HPDE6-E6E7 (cell line): Measurements from ENCODE around the gene ADGRG7.
A peak's percentile ranks its signal among the peaks of the same experiment; 100 is the strongest.

Experiments
- DNase-seq: peaks from one replicate; pipeline ENCODE4 v3.0.0; 2011; ENCODE audit warnings: missing footprints; ENCODE audit errors: extremely low spot score

ADGRG7 gene

DNA sequence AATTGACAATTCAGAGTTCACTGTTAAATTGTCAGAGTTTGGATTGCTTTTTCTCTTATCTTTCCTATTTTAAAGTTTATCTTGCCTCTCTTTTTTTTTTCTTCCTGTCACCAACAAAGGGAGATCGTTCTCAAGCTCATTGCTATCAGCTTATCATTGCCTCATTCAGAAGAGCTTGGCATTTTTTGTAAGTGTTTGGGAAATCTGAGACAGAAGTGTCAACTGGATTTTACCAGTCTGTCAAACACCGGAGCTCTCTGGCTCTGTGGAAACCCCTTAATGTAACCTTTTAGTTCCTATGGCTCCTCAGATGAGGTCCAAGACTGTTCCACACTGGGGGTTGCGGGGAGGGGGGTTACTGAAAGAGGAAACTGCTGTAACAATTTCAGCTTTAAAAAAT, 89.3 kb downstream of the ADGRG7 start:
- no peak for DNase-seq

DNA sequence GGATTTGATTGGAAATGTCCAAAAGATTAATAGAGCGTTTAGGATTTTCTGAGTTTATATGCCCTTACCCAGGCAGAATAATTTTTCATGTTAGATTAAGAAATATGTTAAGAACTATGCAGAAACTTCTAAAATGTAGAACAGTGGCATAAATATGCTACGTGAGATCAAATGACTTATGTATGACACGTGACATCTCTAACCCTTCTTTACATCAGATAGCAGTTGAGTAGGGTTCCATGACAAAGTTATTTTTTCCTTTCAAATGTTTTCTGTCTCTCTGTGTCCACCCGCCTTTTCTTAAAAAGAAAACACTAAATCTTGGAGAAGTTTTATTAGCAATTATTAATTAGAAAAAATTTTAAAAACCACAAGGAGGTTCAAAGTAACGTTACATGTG, 91.3 kb downstream of the ADGRG7 start:
- DNase-seq: no peak

GRCh38 chr3:100702082-100702979, 92.9 kb downstream of the ADGRG7 start:
- DNase-seq: peak; percentile 31

DNA sequence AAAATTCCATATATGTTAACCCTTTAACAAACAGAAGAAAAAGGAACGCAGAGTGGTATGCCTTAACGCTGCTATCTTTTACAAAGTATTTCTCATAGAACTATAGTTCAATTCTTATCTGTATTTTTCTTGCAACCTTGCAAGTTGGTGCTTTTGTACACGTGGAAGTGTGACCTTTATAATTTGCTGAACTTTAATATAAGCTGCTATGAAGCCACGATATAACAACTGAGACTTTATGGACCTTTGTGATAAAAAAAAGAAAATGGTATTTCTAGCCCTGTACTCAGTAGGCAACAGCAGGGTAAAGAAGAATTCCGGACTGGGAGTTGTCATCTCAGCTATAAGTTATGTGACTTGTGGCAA, 93.6 kb downstream of the ADGRG7 start:
- no peak for DNase-seq

DNA sequence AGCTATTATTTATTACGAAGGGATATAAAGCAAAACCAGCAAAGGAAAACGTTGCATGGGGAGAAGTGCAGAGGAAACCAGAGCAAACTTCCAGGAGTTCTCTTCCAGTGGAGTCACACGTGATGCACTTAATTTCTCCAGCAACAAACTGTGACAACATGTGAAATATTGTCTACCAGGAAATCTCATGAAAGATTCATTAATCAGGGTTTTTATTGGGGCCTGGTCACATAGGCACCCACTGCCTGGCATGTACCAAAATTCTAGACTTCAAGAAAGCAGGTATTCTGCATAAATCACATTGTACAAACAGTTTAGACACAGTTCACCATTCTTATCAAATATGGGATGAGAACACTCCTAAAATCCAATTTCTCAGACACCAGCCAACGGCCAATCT, 94.5 kb downstream of the ADGRG7 start:
- no peak for DNase-seq

DNA sequence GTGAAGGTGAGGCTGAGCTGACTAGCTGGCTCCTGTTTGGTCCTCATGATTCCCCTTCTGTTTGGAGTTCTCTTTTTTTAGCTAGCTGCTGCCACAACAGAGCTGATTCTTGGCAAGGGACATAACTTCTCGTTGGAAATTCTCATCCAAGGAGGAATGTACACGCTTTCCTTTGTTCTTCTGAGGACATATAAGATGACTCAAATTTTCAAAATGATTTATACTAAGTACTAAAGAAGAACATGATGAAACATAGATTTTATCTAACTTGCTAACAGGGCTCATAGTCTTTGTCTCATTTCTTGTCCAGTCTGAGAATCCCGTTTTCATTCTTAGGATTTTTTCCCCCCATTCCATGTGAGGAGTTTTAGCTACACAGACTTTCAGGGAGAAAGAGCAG, 97.0 kb downstream of the ADGRG7 start:
- no peak for DNase-seq

DNA sequence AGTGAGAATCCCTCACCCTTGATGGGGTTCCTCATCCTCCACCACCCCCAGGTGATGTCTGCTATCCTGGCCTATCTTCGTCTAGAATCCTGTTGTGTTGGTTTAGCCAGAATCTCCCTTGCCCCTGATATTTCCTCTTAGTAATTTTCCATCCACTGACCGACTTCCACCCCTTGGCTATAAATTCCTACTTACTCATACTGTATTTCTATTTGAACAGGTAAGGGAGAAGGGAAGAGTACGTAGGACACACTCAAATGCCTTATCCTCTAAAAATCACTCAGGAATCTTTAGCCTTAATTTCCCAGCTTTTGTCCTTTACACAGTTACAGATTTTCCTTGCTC, 99.2 kb downstream of the ADGRG7 start:
- peak; percentile 7 for DNase-seq

DNA sequence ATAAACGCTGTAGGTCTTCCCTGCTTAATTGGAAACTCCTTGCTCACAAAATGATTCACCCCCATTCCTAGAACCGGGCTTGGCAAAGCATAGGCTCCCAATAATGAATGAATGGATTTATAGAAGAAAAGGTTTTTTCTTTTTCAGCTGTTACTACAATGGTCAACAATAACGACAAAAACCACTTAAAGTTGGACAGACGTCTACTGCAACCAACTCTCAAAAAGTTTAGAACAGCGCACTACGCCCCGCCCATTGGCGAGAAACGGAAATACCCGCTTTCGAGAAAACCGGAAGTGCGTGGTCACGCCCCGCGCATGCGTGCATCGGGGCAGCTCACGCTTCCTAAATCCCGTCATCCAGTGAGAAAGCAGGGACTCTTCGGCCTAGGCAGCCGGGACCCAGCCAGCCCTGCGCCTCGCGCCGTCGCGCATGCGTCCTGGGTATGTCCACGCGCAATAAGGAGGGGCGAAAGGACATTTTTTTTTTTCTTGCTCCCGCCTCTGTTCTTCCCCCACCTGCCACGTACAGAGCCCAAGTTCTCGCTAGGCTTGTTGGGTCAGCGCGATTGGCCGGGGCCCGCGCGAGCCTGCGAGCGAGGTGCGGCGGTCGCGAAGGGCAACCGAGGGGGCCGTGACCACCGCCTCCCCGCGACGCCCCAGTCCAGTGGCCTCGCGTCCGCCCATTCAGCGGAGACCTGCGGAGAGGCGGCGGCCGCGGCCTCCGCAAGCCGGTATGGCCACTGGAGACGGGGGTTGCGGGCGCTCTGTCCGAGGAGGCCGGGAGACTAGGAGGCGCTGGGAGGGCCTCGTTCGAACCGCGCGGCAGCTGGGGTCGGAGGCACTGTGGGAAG, 99.8 kb downstream of the ADGRG7 start, which contains the start of gene TFG:
Gene TFG, plus strand, starts transcription at position 506 of the 853 bp plus-strand sequence. CDS start 4,192 bp downstream, outside the sequence.
- DNase-seq: peak; percentile 99

DNA sequence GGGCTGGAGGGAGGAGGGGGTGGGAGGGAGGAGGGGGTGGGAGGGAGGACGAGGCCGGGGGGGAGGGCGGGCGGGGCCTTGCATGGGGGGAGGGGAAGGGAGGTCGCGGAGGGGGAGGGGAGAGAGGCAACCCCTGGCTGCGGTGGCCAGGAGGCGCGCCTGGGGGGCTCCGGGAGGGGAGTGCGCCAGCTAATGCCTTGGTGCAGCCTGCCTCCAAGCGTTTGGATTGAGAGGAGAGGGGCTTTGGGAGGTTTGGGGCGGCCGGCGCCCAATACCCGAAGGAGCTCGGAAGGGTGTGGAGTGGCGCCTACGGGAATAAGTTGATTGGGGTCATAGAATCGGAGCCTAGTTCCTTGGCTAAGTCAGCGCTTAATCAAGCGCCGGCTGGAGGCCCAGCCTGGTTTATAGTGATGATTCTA, 100.5 kb downstream of the ADGRG7 start:
- peak; percentile 9 for DNase-seq

GRCh38 chr3:100710261-100710968, 101.0 kb downstream of the ADGRG7 start:
- DNase-seq: peak; percentile 67

GRCh38 chr3:100715176-100715575, 105.8 kb downstream of the ADGRG7 start:
- no peak for DNase-seq

DNA sequence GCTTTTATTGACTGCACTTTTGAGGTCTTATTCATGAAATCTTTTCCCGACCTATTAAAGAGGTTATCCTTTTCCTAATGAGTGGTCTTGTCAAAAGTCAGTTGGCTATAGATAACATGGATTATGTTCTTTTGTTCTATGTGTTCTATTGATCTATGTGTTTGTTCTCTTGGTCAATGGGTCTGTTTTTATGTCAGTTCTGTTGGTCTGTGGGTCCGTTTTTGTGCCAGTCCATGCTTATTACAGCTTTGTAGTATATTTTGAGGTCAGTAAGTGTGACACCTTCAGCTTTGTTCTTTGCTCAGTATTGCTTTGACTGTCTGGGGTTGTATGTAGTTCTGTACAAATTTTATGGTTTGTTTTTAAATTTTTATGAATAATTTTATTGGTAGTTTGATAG, 107.7 kb downstream of the ADGRG7 start:
- DNase-seq: no peak

- no peak for DNase-seq
Observed at GRCh38 chr3:100717637-100718487, 108.5 kb downstream of the ADGRG7 start.

GRCh38 chr3:100719136-100719535, 109.7 kb downstream of the ADGRG7 start:
- no peak for DNase-seq

DNA sequence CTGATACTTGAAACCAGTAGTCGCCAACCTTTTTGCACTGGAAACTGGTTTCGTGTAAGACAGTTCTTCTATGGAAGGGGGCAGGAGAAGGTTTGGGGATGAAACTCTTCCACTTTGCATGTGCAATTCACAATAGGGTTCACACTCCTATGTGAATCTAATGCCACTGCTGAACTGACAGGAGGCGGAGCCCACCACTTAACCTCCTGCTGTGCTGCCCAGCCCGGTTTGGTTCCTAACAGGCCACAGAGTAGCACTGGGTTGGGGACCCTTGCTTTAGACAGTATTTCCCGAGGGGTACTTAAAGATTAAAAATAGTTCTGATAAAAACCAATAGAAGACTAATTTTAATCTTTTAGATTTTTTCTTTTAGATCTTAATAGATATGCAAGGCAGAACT, 111.0 kb downstream of the ADGRG7 start:
- no peak for DNase-seq

DNA sequence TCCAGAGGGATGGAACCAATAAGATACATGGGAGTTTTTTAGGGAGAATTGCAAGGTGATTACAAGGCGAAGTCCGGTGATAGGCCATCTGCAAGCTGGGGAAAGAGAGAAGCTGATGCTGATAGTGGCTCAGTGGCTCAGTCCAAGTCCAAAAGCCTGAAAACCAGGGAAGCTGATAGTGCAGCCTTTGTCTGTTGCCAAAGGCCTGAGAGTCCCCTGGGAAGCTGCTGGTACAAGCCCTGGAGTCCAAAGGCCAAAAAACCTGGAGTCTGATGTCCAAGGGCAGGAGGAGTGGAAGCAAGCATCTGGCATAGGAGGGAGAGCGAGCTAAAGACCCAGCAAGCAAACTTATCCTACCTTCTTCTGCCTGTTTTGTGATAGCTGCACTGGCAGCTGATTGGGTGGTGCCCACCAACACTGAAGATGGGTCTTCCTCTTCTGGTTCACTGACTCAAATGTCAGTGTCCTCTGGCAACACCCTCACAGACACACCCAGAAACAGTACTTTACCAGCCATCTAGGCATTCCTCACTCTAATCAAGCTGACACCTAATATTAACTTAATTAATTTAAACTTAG, 116.6 kb downstream of the ADGRG7 start:
- DNase-seq: no peak

GRCh38 chr3:100726706-100727105, 117.3 kb downstream of the ADGRG7 start:
- DNase-seq: no peak

GRCh38 chr3:100730524-100730923, 121.1 kb downstream of the ADGRG7 start:
- DNase-seq: no peak

- DNase-seq: no peak
Observed at GRCh38 chr3:100732435-100732834, 123.0 kb downstream of the ADGRG7 start.

DNA sequence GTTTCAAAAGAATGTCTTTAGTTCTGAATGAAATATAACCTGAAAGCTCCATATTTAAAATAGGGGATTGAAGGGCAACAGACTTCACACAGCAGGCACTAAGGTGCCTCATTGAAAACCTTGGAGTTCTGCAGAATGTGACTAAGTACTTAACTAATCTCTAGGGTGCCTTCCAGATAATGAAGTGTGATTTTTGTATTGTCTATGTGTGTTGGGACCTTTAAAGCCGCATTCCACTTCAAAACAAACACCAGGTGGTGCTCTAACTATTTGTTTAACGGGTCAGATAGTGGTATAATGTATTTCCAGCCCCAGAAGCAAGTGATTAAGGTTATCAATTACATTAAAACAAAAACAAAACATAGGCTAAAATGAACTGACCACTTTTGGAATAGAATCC, 127.9 kb downstream of the ADGRG7 start:
- DNase-seq: peak; percentile 10

DNA sequence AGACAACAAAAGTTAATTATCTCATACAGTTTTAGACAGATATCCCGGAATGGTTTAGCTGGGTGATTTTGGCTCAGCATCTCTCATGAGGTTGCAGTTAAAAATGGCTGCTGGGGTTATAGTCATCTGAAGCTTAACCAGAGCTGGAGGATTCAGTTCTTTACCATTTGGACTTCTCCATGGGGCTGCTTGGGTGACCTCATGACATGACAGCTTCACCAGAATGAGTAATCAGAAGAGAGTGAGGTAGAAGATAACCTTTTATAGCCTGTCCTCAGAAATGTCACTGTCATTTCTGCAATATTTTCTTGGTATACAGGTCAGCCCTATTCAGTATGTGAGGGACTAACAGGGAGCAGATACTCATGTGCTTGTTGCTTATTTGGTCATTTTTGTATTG, 130.8 kb downstream of the ADGRG7 start:
- DNase-seq: no peak
